Motor neuron (in vitro differentiated cells): Measurements from ENCODE around the gene ZNF76. TPM values are rescaled to one million over a fixed set of nuclear protein-coding genes. Genes with fewer than 3 reads are reported as not detected.

Source experiments
- ATAC-seq, 8 experiments: fragments of 200-7000 bp; cut with Tn5 transposase; replicated peaks in 6 of 8; 2 replicates each; pipeline ENCODE4 v1.8.0; 2021; ENCODE audit warnings: mild to moderate bottlenecking in 8 of 8, moderate library complexity in 8 of 8
- H3K27ac ChIP-seq, 2 donors: fragments of 250-450 bp; sonication (Bioruptor Pico); 2 replicates each; pipeline ENCODE4 v1.9.0; 2021; ENCODE audit warnings: antibody characterized with exemption in 2 of 2, mild to moderate bottlenecking in 2 of 2, moderate library complexity in 1 of 2
- H3K4me1 ChIP-seq, 2 donors: fragments of 250-450 bp; sonication (Bioruptor Pico); replicated peaks in 1 of 2; 2 replicates each; pipeline ENCODE4 v1.6.1; 2021; ENCODE audit warnings: antibody characterized with exemption in 2 of 2, mild to moderate bottlenecking in 2 of 2, moderate library complexity in 1 of 2
- H3K4me3 ChIP-seq, 5 donors: fragments of 250-450 bp; sonication (Bioruptor Pico); 2 replicates each; pipeline ENCODE4 v1.9.0; 2021; ENCODE audit warnings: antibody characterized with exemption in 5 of 5, mild to moderate bottlenecking in 5 of 5, moderate library complexity in 4 of 5
- WGBS, 10 experiments: fragments of 450-650 bp; shearing (Covaris generic); methylation state at CpG; one replicate each; pipeline ENCODE4 v1.0.0; 2022; 5-methylcytosine and 5-hydroxymethylcytosine counted together
- in situ Hi-C, 9 experiments: fragments of 400-800 bp; cut with MboI; loops; one replicate each; pipeline ENCODE4 v1.15.0; 2021; ENCODE audit warnings: low sequenced_read_pairs in 9 of 9, low pct_unique_long_range_greater_than_20kb in 2 of 9; ENCODE audit not compliant: unreplicated experiment in 9 of 9
- total RNA-seq, 8 experiments: library from RNA; unstranded; fragments of 300-600 nt; gene quantifications; 2 replicates each; pipeline versions ENCODE4 v1.2.3 to v1.2.4, GENCODE V29; 2022

The ZNF76 gene
- total RNA-seq, 8 experiments from 2014 or later = 12.6 to 40.3 (median 23.2) TPM

DNA sequence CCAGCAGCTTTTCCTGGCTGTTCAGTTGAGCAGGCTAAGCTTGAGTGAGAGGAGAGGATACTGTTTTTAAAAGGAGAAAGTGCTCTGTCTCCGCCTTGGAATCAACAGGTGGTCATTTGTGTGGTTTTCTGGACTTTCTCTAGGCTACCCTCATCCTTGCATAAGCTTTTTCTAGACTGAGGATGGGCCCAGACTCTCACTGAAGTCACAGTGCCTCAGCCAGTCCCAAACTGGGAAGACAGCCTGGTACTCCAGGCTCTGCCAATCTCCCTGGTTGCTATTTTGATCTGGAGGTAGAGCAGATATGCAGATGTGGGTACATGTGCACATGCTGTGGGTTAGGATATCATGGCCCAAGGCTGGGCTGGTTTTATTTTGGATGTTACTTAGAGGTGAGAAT lies 38.8 kb upstream of the ZNF76 start:
- Histone ChIP-seq H3K4me3 (no peak overlapping the region), H3K4me1 (peaks cover 35 to 52% of the 10 kb centered on the region in 2 donors), H3K27ac (no peak overlapping the region)
- 89 to 100% (median 100%) methylated on average over 1 of the region's 1 CpG; no CpG with 5 or more reads in 6 of the 10 experiments for WGBS, 10 experiments
- in situ Hi-C loops = loop anchor here in 2 of 9 experiments (25.0 kb wide), 1 partner anchor 233 kb away; no protein-coding TSS in a partner anchor
- ATAC-seq = no peak

DNA sequence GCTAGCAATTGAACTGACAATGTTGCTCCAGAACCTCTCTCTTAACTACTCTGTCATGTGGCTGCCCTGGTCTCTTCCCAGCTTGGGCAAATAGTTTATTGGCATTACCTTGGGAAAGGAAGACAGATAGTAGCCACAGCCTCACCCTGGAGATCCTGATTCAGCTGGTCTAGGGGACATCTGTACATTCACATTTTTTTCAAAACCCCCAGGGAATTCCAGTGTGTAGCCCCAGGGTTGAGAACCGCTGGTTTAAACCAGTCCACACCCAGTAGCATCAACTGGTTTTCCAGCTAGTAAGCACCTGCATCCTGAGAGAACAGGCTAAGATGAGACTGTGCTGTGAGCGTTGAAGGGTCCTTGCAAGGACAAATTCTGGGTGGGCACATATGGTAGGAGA lies 36.1 kb upstream of the ZNF76 start:
- H3K27ac ChIP-seq = peak overlapping the region in 1 of 2 donors; percentile 69
- H3K4me1 ChIP-seq = peaks cover 10 to 28% of the 10 kb centered on the region in 2 donors
- ATAC-seq = peak in 7 of 8 experiments; percentile 24 to 92 (median 80)
- 33 to 75% (median 38%) methylated on average over 1 to 2 of the region's 2 CpGs; no CpG with 5 or more reads in 5 of the 10 experiments for WGBS, 10 experiments
- in situ Hi-C loops = loop anchor here in 2 of 9 experiments (25.0 kb wide), 1 partner anchor 236 kb away; no protein-coding TSS in a partner anchor
- no peak overlapping the region for H3K4me3 ChIP-seq

DNA sequence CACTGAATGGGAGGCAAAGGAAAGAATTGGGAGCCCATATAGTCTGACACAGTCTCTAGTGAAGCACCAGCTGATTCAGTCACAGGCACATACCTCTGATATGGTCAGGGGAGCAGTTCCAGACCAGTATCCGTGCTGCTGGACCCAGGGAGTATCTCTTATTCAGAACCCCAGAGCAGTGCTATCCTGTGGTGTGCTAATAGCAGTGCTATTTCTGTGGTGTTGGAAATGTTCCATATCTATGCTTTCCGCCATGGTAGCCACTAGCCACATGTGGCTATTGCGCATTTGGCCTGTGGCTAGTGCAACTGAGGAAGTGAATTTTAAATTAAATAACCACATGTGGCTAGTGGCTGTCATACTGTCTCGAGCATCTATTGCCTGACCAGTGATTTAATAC lies 34.8 kb upstream of the ZNF76 start:
- in situ Hi-C loops = loop anchor here in 6 of 9 experiments (25.0 kb wide), 2 partner anchors 87 to 237 kb away; partner anchors contain the start of gene TCP11 (in 1 of the 6)

DNA sequence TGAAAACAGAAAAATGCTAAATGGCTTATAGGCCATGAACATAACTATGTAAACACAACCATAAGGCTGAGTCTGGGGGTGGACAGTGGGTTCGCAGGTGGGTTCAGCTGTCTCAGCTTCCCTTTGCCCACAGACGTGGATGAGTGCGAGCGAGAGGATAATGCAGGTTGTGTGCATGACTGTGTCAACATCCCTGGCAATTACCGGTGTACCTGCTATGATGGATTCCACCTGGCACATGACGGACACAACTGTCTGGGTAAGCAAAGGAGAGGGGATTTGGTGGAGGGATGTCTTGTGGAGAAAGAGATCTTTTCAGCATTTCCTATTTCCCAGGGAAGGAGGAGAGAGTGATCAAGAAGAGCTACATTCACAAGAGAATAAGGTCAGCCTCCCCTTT lies 31.1 kb upstream of the ZNF76 start:
- in situ Hi-C loops = loop anchor here in 4 of 9 experiments (25.0 kb wide), 2 partner anchors 91 to 241 kb away; partner anchors contain the start of gene TCP11 (in 1 of the 4)
- Histone ChIP-seq H3K4me1 (peaks cover 3 to 8% of the 10 kb centered on the region in 2 donors), H3K4me3 (no peak overlapping the region), H3K27ac (no peak overlapping the region)
- 83 to 100% (median 92%) methylated on average over 1 to 6 of the region's 6 CpGs; no CpG with 5 or more reads in 5 of the 10 experiments for WGBS, 10 experiments
- ATAC-seq = no peak

More for the DNA sequence above, 34.8 kb upstream of the ZNF76 start:
- H3K4me3 ChIP-seq = no peak overlapping the region
- peaks cover 7 to 19% of the 10 kb centered on the region in 2 donors for H3K4me1 ChIP-seq
- peak in 3 of 8 experiments; percentile 22 to 74 (median 68) for ATAC-seq
- no peak overlapping the region for H3K27ac ChIP-seq
- 49 to 100% (median 75%) methylated on average over 1 to 4 of the region's 4 CpGs; no CpG with 5 or more reads in 4 of the 10 experiments for WGBS, 10 experiments

- ATAC-seq = no peak
- in situ Hi-C loops = loop anchor here in 4 of 9 experiments (25.0 kb wide), 2 partner anchors 92 to 242 kb away; partner anchors contain the start of gene TCP11 (in 1 of the 4)
- H3K4me1 ChIP-seq = no peaks in the 10 kb centered on the region
- WGBS, 10 experiments = 83 to 100% (median 94%) methylated on average over 1 to 5 of the region's 5 CpGs; no CpG with 5 or more reads in 4 of the 10 experiments
- no peak overlapping the region for H3K4me3 ChIP-seq
- no peak overlapping the region for H3K27ac ChIP-seq
Observed at GRCh38 chr6:35229304-35229703, 30.2 kb upstream of the ZNF76 start.

GRCh38 chr6:35230498-35230897 lies 29.0 kb upstream of the ZNF76 start:
- no peaks in the 10 kb centered on the region for H3K4me1 ChIP-seq
- WGBS, 10 experiments = 100% methylated on average over 1 of the region's 1 CpG; no CpG with 5 or more reads in 7 of the 10 experiments
- in situ Hi-C loops = loop anchor here in 4 of 9 experiments (25.0 kb wide), 2 partner anchors 93 to 243 kb away; partner anchors contain the start of gene TCP11 (in 1 of the 4)
- H3K27ac ChIP-seq = no peak overlapping the region
- H3K4me3 ChIP-seq = no peak overlapping the region
- no peak for ATAC-seq

- H3K27ac ChIP-seq = no peak overlapping the region
- no peak overlapping the region for H3K4me3 ChIP-seq
- ATAC-seq = no peak
- in situ Hi-C loops = loop anchor here in 4 of 9 experiments (25.0 kb wide), 2 partner anchors 94 to 244 kb away; partner anchors contain the start of gene TCP11 (in 1 of the 4)
- H3K4me1 ChIP-seq = no peaks in the 10 kb centered on the region
- WGBS, 10 experiments = 67 to 100% (median 90%) methylated on average over 1 of the region's 1 CpG; no CpG with 5 or more reads in 6 of the 10 experiments
Observed at GRCh38 chr6:35230950-35231349, 28.6 kb upstream of the ZNF76 start.

DNA sequence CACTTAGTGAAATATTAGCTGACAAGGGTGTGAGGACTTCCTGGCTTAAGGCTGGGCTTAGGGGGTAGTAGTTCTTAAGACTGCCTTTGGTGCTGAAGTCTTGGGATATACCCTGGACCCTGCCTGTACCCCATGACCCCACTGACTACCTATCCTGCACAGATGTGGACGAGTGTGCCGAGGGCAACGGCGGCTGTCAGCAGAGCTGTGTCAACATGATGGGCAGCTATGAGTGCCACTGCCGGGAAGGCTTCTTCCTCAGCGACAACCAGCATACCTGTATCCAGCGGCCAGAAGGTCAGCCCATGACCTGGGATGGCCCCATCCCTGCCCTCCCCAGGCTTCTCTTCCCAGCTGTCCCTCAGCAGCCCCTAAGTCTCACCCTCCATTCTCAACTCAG lies 28.0 kb upstream of the ZNF76 start:
- in situ Hi-C loops = loop anchor here in 4 of 9 experiments (25.0 kb wide), 2 partner anchors 94 to 244 kb away; partner anchors contain the start of gene TCP11 (in 1 of the 4)
- ATAC-seq = no peak

GRCh38 chr6:35234901-35235300 lies 24.6 kb upstream of the ZNF76 start:
- Histone ChIP-seq H3K4me1 (peaks cover 0 to 6% of the 10 kb centered on the region in 2 donors), H3K27ac (no peak overlapping the region), H3K4me3 (no peak overlapping the region)
- ATAC-seq = no peak
- 67 to 100% (median 100%) methylated on average over 1 to 3 of the region's 4 CpGs; no CpG with 5 or more reads in 3 of the 10 experiments for WGBS, 10 experiments
- in situ Hi-C loops = loop anchor here in 4 of 9 experiments (25.0 kb wide), 2 partner anchors 98 to 248 kb away; partner anchors contain the start of gene TCP11 (in 1 of the 4)

More for the DNA sequence above, 28.0 kb upstream of the ZNF76 start:
- 93 to 100% (median 94%) methylated on average over 1 to 3 of the region's 7 CpGs; no CpG with 5 or more reads in 7 of the 10 experiments for WGBS, 10 experiments
- H3K4me3 ChIP-seq = no peak overlapping the region
- H3K4me1 ChIP-seq = no peaks in the 10 kb centered on the region
- H3K27ac ChIP-seq = no peak overlapping the region

- no peak for ATAC-seq
- peaks cover 0 to 6% of the 10 kb centered on the region in 2 donors for H3K4me1 ChIP-seq
- 83 to 100% (median 96%) methylated on average over 1 to 3 of the region's 5 CpGs; no CpG with 5 or more reads in 2 of the 10 experiments for WGBS, 10 experiments
- no peak overlapping the region for H3K4me3 ChIP-seq
- in situ Hi-C loops = loop anchor here in 4 of 9 experiments (25.0 kb wide), 2 partner anchors 99 to 249 kb away; partner anchors contain the start of gene TCP11 (in 1 of the 4)
- no peak overlapping the region for H3K27ac ChIP-seq
Observed at GRCh38 chr6:35236223-35236622, 23.3 kb upstream of the ZNF76 start.

DNA sequence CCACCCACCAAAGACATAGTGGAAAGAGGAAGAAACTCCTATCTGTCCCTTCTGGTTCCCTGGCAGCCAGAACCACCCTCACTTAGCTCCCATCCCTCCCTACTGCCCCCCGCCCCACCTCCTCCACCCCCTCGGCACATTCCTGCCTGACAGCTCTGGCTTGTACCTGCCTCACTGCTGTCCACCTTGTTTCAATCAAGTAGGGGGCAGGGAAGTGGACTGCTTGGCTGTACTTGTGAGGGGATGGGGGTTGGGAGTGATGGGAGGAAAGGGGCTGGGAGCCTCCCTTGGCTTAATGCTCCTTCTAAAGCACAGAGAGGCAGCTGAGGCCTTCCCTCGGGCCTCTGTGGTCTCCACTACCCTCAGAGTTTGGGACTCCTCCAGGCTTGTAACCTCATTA lies 22.1 kb upstream of the ZNF76 start:
- Histone ChIP-seq H3K27ac (no peak overlapping the region), H3K4me1 (peaks cover 0 to 6% of the 10 kb centered on the region in 2 donors), H3K4me3 (no peak overlapping the region)
- WGBS, 10 experiments = 60% methylated on average over 1 of the region's 3 CpGs; no CpG with 5 or more reads in 9 of the 10 experiments
- in situ Hi-C loops = loop anchor here in 4 of 9 experiments (25.0 kb wide), 2 partner anchors 100 to 250 kb away; partner anchors contain the start of gene TCP11 (in 1 of the 4)
- ATAC-seq = no peak

DNA sequence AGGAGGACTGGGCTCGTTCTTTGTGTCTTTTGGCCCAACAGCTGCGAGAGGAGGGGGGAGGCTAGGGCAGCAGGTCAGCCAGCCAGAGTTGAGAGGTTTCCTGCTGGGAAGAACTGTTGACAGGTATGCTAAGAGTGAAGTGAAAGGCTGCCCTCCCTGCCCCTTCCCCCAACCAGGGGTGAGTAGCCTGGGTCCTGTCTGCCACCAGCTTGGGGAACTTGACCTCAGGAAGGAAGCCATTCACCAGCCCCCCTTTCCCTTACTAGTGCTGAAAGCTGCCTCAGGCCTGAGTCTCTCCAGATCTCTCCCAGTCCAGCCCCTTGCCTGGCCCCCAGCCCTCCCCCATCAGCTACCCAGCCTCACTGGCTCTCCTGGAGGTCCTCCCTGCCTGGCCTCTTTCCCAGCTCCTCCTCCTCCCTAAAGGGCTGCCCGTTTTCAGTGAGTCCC lies 20.7 kb upstream of the ZNF76 start:
- in situ Hi-C loops = loop anchor here in 4 of 9 experiments (25.0 kb wide), 2 partner anchors 102 to 252 kb away; partner anchors contain the start of gene TCP11 (in 1 of the 4)
- peak in 1 of 8 experiments; percentile 44 for ATAC-seq
- Histone ChIP-seq H3K4me3 (no peak overlapping the region), H3K27ac (no peak overlapping the region), H3K4me1 (peaks cover 0 to 6% of the 10 kb centered on the region in 2 donors)
- 54 to 100% (median 100%) methylated on average over 1 to 2 of the region's 3 CpGs; no CpG with 5 or more reads in 7 of the 10 experiments for WGBS, 10 experiments

- in situ Hi-C loops = loop anchor here in 4 of 9 experiments (25.0 kb wide), 2 partner anchors 102 to 252 kb away; partner anchors contain the start of gene TCP11 (in 1 of the 4)
- Histone ChIP-seq H3K4me1 (peaks cover 0 to 6% of the 10 kb centered on the region in 2 donors), H3K4me3 (no peak overlapping the region), H3K27ac (no peak overlapping the region)
- WGBS, 10 experiments = 80 to 100% (median 91%) methylated on average over 2 to 4 of the region's 4 CpGs; no CpG with 5 or more reads in 3 of the 10 experiments
- ATAC-seq = peak in 1 of 8 experiments; percentile 26
Observed at GRCh38 chr6:35239581-35239980, 20.0 kb upstream of the ZNF76 start.
